ENCODE measurements around the gene RPL7L1.
"Not testable (repeated sequence)": the region's sequence is repeated elsewhere in the genome, so short reads cannot be mapped to it uniquely, and the experiment has no call there.

Gene RPL7L1

GRCh38 chr6:42902429-42903263 is 23.2 kb downstream of the RPL7L1 start:
- not testable (repeated sequence) for DNase-seq; H3K27ac Mint-ChIP-seq; H3K9me3 Mint-ChIP-seq; ATAC-seq; H3K27me3 Mint-ChIP-seq; H3K36me3 Mint-ChIP-seq (ENCODE audit: low read depth); H3K4me3 Mint-ChIP-seq
- H3K4me1 Mint-ChIP-seq: peaks cover 10% of the 10 kb centered on the region

- H3K27me3 Mint-ChIP-seq: no peaks in the 10 kb centered on the region
Observed at GRCh38 chr6:42904467-42904866, 25.1 kb downstream of the RPL7L1 start.

GRCh38 chr6:42907336-42907735 is 27.9 kb downstream of the RPL7L1 start:
- ATAC-seq (no peak), DNase-seq (no peak)
- no peaks in the 10 kb centered on the region for H3K9me3 Mint-ChIP-seq
- H3K27ac Mint-ChIP-seq: no peak overlapping the region
- H3K4me1 Mint-ChIP-seq: peaks cover 3% of the 10 kb centered on the region
- H3K36me3 Mint-ChIP-seq (ENCODE audit: low read depth): no peaks in the 10 kb centered on the region
- no peak overlapping the region for H3K4me3 Mint-ChIP-seq
- peaks cover 5% of the 10 kb centered on the region for H3K27me3 Mint-ChIP-seq

More at GRCh38 chr6:42904467-42904866, 25.1 kb downstream of the RPL7L1 start:
- Mint-ChIP-seq H3K36me3 (ENCODE audit: low read depth) (no peaks in the 10 kb centered on the region), H3K9me3 (no peaks in the 10 kb centered on the region), H3K27ac (no peak overlapping the region), H3K4me1 (peaks cover 8% of the 10 kb centered on the region), H3K4me3 (no peak overlapping the region)
- DNase-seq: no peak
- ATAC-seq: no peak

- H3K36me3 Mint-ChIP-seq (ENCODE audit: low read depth): no peaks in the 10 kb centered on the region
- H3K4me1 Mint-ChIP-seq: peaks cover 3% of the 10 kb centered on the region
- DNase-seq (no peak), ATAC-seq (no peak)
- H3K9me3 Mint-ChIP-seq: no peaks in the 10 kb centered on the region
- H3K27ac Mint-ChIP-seq: no peak overlapping the region
- H3K4me3 Mint-ChIP-seq: no peak overlapping the region
- peaks cover 17% of the 10 kb centered on the region for H3K27me3 Mint-ChIP-seq
Observed at GRCh38 chr6:42909835-42910234, 30.4 kb downstream of the RPL7L1 start.

- peaks cover 17% of the 10 kb centered on the region for H3K27me3 Mint-ChIP-seq
- peak overlapping the region; percentile 29 for H3K4me3 Mint-ChIP-seq
- DNase-seq: no peak
- H3K27ac Mint-ChIP-seq: no peak overlapping the region
- peaks cover 3% of the 10 kb centered on the region for H3K4me1 Mint-ChIP-seq
- ATAC-seq: no peak
- H3K36me3 Mint-ChIP-seq (ENCODE audit: low read depth): no peaks in the 10 kb centered on the region
- no peaks in the 10 kb centered on the region for H3K9me3 Mint-ChIP-seq
Observed at GRCh38 chr6:42911171-42912021, 32.0 kb downstream of the RPL7L1 start.

- ATAC-seq (no peak), DNase-seq (no peak)
- Mint-ChIP-seq H3K4me3 (no peak overlapping the region), H3K4me1 (peaks cover 3% of the 10 kb centered on the region), H3K27ac (no peak overlapping the region), H3K9me3 (no peaks in the 10 kb centered on the region), H3K27me3 (peaks cover 17% of the 10 kb centered on the region), H3K36me3 (ENCODE audit: low read depth) (no peaks in the 10 kb centered on the region)
Observed at GRCh38 chr6:42914546-42914945, 35.1 kb downstream of the RPL7L1 start.

- ATAC-seq: peak; percentile 40
- DNase-seq: no peak
- H3K4me3 Mint-ChIP-seq: no peak within 1 kb of the TSS
- H3K36me3 Mint-ChIP-seq (ENCODE audit: low read depth): no peaks in the 10 kb centered on the region
- H3K4me1 Mint-ChIP-seq: peaks cover 3% of the 10 kb centered on the region
- peaks cover 17% of the 10 kb centered on the region for H3K27me3 Mint-ChIP-seq
- H3K27ac Mint-ChIP-seq: no peak within 1 kb of the TSS
- H3K9me3 Mint-ChIP-seq: no peaks in the 10 kb centered on the region
Observed at GRCh38 chr6:42915732-42916131, 36.3 kb downstream of the RPL7L1 start, which contains the start of gene PTCRA. TSS of gene PTCRA (plus strand) at chr6:42916053. CDS start at chr6:42916070, 17 bp downstream.

GRCh38 chr6:42916288-42916687 is 36.9 kb downstream of the RPL7L1 start:
- no peaks in the 10 kb centered on the region for H3K36me3 Mint-ChIP-seq (ENCODE audit: low read depth)
- no peak overlapping the region for H3K4me3 Mint-ChIP-seq
- DNase-seq: no peak
- peaks cover 14% of the 10 kb centered on the region for H3K27me3 Mint-ChIP-seq
- no peaks in the 10 kb centered on the region for H3K9me3 Mint-ChIP-seq
- no peak overlapping the region for H3K27ac Mint-ChIP-seq
- H3K4me1 Mint-ChIP-seq: peaks cover 1% of the 10 kb centered on the region
- no peak for ATAC-seq

GRCh38 chr6:42921801-42922200 is 42.4 kb downstream of the RPL7L1 start:
- Mint-ChIP-seq H3K27ac (no peak overlapping the region), H3K4me1 (peaks cover 2% of the 10 kb centered on the region)

GRCh38 chr6:42923666-42924065 is 44.2 kb downstream of the RPL7L1 start:
- H3K27me3 Mint-ChIP-seq: no peaks in the 10 kb centered on the region
- no peaks in the 10 kb centered on the region for H3K9me3 Mint-ChIP-seq
- ATAC-seq (no peak), DNase-seq (no peak)
- no peaks in the 10 kb centered on the region for H3K36me3 Mint-ChIP-seq (ENCODE audit: low read depth)
- no peak overlapping the region for H3K4me3 Mint-ChIP-seq
- H3K27ac Mint-ChIP-seq: no peak overlapping the region
- peaks cover 7% of the 10 kb centered on the region for H3K4me1 Mint-ChIP-seq

More at GRCh38 chr6:42921801-42922200, 42.4 kb downstream of the RPL7L1 start:
- Mint-ChIP-seq H3K4me3 (no peak overlapping the region), H3K36me3 (ENCODE audit: low read depth) (no peaks in the 10 kb centered on the region), H3K9me3 (no peaks in the 10 kb centered on the region), H3K27me3 (no peaks in the 10 kb centered on the region)
- no peak for ATAC-seq
- no peak for DNase-seq

- Mint-ChIP-seq H3K27me3 (no peaks in the 10 kb centered on the region), H3K9me3 (no peaks in the 10 kb centered on the region), H3K4me3 (no peak overlapping the region), H3K36me3 (ENCODE audit: low read depth) (peaks cover 3% of the 10 kb centered on the region), H3K4me1 (peaks cover 16% of the 10 kb centered on the region), H3K27ac (no peak overlapping the region)
- ATAC-seq (no peak), DNase-seq (no peak)
Observed at GRCh38 chr6:42925248-42925857, 45.9 kb downstream of the RPL7L1 start.

GRCh38 chr6:42928986-42929820 is 49.8 kb downstream of the RPL7L1 start, which contains the start of gene CNPY3:
TSS of gene CNPY3 (plus strand) at chr6:42929480. CDS start at chr6:42929571, 91 bp downstream.
- Mint-ChIP-seq H3K9me3 (no peaks in the 10 kb centered on the region), H3K4me3 (peak within 1 kb of the TSS; percentile 99), H3K4me1 (peaks cover 52% of the 10 kb centered on the region), H3K27ac (peak within 1 kb of the TSS; percentile 99), H3K27me3 (no peaks in the 10 kb centered on the region), H3K36me3 (ENCODE audit: low read depth) (peaks cover 25% of the 10 kb centered on the region)
- DNase-seq (peak; percentile 93), ATAC-seq (peak; percentile 88)

- Mint-ChIP-seq H3K36me3 (ENCODE audit: low read depth) (peaks cover 28% of the 10 kb centered on the region), H3K4me1 (peaks cover 58% of the 10 kb centered on the region), H3K27me3 (no peaks in the 10 kb centered on the region), H3K9me3 (no peaks in the 10 kb centered on the region), H3K4me3 (peak overlapping the region; percentile 99), H3K27ac (peak overlapping the region; percentile 99)
- DNase-seq (peak; percentile 70), ATAC-seq (peak; percentile 42)
Observed at GRCh38 chr6:42929821-42930360, 50.5 kb downstream of the RPL7L1 start.
